MM.1S (cell line): Measurements from ENCODE around the gene BMPR1A.

Experiments used
- CTCF ChIP-seq: fragments of 300-600 bp; sonication (generic); IDR thresholded peaks from 2 replicates; pipeline ENCODE4 v1.5.1; 2016; ENCODE audit warnings: antibody characterized with exemption, low read length, mixed read lengths
- EZH2 ChIP-seq: fragments of 300-600 bp; sonication (generic); optimal IDR thresholded peaks from 2 replicates; pipeline ENCODE3; 2017; ENCODE audit warnings: low read depth, mild to moderate bottlenecking, antibody characterized with exemption, low read length, mixed read lengths
- EZH2phosphoT487 ChIP-seq: fragments of 300-600 bp; sonication (generic); IDR thresholded peaks from 2 replicates; pipeline ENCODE4 v1.6.1; 2018; ENCODE audit warnings: antibody characterized with exemption, low read length

- TF ChIP-seq CTCF (no peak), EZH2phosphoT487 (no peak), EZH2 (no peak)
Observed at GRCh38 chr10:86867149-86867548, 110.7 kb downstream of the BMPR1A start.
